UCSD-AML1 (cell line): Measurements from ENCODE around the gene DAB2.
"Not testable (repeated sequence)": the region's sequence is repeated elsewhere in the genome, so short reads cannot be mapped to it uniquely, and the experiment has no call there.

ENCODE experiments used
- DNase-seq: peaks from one replicate; lab custom pipeline; 2025; ENCODE audit not compliant: unreplicated experiment; lab: John Stamatoyannopoulos, UW

The DAB2 gene

DNA sequence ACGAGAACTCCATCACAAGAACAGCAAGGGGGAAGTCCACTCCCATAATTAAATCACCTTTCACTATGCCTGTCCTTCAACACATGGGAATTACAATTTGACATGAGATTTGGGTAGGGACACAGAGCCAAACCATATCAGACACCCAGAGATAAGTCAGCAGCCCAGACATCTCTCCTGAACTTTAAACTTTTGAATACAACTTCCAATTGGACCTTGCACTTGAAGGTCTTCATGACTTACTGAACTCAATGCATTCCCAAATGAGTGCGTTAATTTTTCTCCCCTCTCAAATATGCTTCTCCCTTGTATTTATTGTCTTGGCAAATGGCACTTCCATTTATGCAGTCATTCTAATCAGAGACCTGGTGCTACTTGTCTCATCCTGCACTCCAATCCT, 72.6 kb downstream of the DAB2 start:
- DNase-seq: no peak

DNA sequence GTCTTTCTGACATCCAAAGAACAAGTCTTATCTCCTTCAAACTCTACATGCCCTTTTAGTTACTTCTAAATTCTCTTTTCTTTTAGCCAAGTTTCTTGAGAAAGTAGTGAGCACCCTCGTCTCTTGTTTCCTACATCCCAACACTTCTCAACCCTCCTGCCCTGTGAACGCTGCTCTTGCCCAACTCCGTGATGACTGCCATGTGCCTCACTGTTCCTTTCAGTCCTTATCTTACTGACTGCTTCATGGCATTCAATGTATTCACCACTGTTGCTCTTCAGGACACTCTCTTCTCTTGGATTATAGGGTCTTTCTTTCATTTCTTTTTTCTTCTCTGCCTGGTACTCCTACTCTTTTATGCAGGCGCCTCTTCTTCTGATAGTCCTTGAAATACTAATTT, 75.3 kb downstream of the DAB2 start:
- DNase-seq: no peak

DNA sequence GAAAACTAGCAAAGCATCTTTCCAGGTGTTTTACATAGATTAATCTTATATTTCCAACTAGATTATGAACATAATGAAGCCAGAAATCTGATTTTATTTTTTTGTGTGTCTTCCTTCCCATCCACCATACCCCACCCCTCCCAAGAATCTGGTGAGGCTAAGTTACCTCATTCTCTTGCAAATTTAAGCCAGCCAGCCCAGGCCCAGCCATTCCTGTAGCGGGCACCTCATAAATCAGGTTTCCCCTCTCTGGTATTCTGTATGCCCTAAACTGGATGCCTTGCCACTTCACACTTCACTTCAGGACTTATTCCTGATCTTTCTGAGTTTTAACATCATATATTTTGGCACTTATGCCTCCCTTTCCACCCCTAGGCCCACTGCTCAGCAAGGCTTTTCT, 82.3 kb downstream of the DAB2 start:
- no peak for DNase-seq

DNA sequence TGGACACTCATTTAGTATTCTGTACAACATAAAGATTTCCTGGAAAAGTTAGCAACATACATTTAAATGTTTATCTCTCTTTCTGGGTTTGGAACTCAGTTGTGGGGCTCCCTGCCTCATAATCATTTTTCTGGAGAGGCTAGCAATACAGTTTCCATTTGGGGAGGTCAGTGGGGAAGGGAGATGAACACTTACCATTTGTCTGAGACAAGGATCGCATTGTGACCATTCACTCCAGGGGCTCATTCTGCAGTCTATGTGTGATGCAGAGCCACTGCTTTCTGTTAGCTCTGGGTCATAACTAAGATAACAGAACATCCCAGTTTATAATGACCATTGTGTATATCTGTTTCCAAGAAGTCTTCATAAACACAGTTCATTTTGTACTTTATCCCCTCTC, 82.9 kb downstream of the DAB2 start:
- DNase-seq: no peak

DNA sequence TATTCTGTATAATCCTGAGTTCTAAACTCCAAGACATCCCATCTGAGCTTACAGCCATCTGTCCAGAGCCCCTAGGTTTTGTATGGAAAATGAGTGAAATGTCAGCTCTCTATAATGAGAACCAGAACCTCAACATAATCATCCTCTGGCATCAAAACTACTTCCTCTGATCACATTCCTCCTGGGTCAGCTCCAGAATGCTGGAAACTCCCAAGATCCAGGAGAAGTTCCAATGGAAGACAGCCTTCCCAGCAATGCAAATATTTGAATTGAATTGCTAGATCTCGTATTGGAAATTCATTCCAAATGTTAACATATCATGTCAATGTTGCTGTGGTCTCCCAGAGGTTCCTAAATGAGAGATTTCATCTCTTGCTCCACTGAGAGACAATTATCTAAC, 84.3 kb downstream of the DAB2 start:
- DNase-seq: no peak

DNA sequence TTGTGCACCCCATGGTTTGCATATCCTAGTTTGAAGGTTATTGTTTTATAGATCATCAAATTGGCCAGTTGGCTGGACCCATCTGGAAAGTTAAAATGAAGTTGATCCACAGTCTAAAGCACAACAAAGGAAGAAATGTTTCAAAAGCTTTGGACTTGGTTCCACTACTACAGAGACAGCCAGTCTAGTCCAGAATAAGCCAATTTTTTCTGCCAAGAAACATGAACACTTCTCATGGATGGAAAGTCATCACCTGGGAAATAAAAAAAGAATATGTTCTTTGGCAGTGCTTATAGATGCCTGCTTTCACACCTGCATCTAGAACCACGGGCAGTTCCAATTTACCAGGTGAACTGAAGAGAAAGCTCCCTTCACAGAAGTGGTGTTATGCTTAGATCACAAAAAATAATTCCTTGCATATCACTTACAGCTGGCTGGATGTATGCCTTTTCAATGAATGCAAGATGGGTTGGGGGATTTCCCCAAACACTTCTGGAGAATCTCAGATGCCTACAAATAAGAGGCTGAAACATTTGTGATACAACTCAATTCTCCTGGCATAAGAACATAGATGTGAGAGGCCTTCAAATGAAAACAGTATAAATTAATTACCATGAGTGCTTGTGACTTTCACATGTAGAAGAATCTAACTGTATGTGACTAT, 87.4 kb downstream of the DAB2 start:
- DNase-seq: no peak

DNA sequence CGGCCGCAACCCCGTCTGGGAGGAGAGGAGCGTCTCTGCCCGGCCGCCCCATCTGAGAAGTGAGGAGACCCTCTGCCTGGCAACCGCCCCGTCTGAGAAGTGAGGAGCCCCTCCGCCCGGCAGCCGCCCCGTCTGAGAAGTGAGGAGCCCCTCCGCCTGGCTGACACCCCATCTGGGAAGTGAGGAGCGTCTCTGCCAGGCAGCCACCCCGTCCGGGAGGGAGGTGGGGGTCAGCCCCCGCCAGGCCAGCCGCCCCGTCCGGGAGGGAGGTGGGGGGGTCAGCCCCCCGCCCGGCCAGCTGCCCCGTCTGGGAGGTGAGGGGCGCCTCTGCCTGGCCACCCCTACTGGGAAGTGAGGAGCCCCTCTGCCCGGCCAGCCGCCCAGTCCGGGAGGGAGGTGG, 90.5 kb downstream of the DAB2 start:
- DNase-seq: not testable (repeated sequence)

DNA sequence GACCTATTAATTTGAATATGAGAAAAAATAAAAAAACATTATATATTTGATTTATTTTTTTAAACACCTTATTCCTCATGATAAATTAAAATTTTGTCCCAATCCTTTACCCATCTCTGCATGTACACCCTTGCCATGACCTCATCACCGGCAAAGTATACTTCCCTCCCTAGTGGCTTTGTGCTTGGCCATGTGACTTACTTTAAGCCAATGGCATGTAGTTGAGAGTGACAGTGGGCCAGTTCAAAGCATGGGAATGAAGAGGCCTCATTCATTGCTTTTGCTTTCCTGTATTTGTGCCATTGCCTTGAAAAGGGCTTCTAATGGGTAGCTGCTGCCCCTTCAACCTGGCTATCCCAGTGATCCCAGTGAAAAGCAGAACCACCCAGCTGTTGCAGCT, 91.7 kb downstream of the DAB2 start:
- DNase-seq: no peak

DNA sequence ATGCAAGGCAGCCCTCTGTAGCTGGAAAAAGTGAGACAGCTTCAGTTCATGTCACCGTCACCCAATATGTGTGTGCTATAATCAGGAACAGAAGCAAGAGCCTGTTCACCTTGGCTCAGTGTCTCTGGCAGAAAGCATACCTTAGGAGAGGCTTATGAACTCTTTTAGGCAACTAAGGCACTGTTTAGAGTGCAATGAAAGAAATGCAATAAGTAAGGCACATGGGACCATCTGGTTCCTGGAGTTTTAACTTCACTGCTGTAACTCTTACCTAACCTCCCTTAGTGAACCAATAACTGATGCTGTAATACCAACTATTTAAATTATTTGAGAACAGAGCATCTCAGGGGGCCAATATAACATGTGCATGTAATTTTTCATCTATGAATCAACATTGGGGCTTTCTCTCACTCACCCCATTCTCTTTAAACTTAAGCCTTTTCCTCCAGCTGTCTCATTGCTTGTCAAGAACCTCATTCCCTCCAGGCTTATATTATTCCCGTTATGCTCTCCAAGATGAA, 92.9 kb downstream of the DAB2 start:
- no peak for DNase-seq

DNA sequence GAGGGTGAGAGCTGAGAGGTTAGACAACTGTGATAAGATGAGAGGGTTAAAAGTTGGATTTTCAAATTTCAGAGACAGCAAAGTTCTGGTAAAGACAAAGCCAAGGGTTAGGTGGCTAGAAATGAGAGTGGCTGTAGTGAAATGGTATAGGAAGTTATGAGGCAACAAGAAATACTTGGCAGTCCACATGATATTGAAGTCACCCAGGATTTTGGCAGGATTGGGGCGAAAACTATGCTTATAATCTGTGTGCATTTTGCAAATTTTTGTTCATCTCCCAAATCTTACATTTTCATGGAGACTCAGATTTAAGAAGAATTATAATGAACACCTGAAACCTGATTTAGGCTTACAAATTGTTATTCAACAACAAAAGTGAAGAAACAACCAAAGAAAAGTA, 96.0 kb downstream of the DAB2 start:
- no peak for DNase-seq

DNA sequence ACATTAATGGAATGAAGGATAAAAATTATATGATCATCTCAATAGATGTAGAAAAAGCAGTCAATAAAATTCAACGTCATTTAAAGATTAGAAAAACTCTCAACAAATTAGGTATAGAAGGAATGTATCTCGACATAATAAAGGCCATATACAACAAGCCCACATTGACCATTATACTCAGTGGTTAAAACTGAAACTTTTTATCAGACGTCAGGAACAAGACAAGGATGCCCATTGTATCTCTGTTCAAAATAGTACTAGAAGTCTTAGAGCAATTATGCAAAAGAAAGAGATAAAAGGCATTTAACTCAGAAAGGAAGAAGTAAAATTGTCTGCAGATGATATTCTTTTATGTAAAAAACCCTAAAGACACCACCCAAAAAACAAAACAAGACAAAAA, 101.2 kb downstream of the DAB2 start:
- no peak for DNase-seq
